HCT116 (cell line): ENCODE results near the gene EIF2S3. TPM values are rescaled to one million over a fixed set of nuclear protein-coding genes. Genes with fewer than 3 reads are reported as not detected.

Source experiments
- ATAC-seq: fragments of 200-7000 bp; cut with Tn5 transposase; 2 replicates; pipeline ENCODE4 v1.9.1; 2020; ENCODE audit warnings: mild to moderate bottlenecking, moderate library complexity
- BruUV-seq: library from RNA; stranded (reverse); fragments of 400-500 nt; replicated peaks from 2 replicates; lab custom pipeline; 2021; lab: Mats Ljungman, UMichigan
- CTCF ChIA-PET: fragments of 300-600 bp; sonication (Branson Sonifier 250); formaldehyde crosslinking; loops from one replicate; lab custom pipeline; 2021; ENCODE audit warnings: antibody characterized with exemption; lab: Charles Lee
- POLR2A ChIA-PET: fragments of 300-600, 350-600 bp; sonication (Branson Sonifier 250); formaldehyde crosslinking; loops from one replicate; lab custom pipeline; 2021; ENCODE audit warnings: antibody characterized with exemption; lab: Charles Lee
- RAD21 ChIA-PET, 2 experiments: fragments of 300-600 bp; sonication (Branson Sonifier 250); formaldehyde crosslinking; loops; one replicate each; lab custom pipeline; 2023; ENCODE audit warnings: low total read pairs in 2 of 2; ENCODE audit not compliant: uncharacterized antibody in 2 of 2, unreplicated experiment in 2 of 2, low non-redundant PET in 1 of 2; lab: Charles Lee
- DNase-seq: peaks from one replicate; pipeline ENCODE4 v3.0.0-alpha.2; 2010; ENCODE audit warnings: low read depth, low spot score
- H2AFZ ChIP-seq: fragments of 200-600 bp; shearing (Covaris generic), sonication (generic); 2 replicates; pipeline ENCODE4 v1.6.1; 2017; ENCODE audit warnings: low read depth, mixed run types, mixed read lengths, antibody characterized with exemption, low read length; ENCODE audit not compliant: poor library complexity, severe bottlenecking
- H3K27ac ChIP-seq: 2 replicates; pipeline ENCODE4 v1.5.1; 2012; ENCODE audit warnings: low read depth, low read length
- H3K27me3 ChIP-seq: fragments of 200-600 bp; sonication (generic); 2 replicates; pipeline ENCODE4 v1.6.1; 2016; ENCODE audit warnings: mixed run types, low read length, mixed read lengths; ENCODE audit not compliant: insufficient read depth
- H3K36me3 ChIP-seq, 2 experiments: fragments of 200-500 bp in 1 of 2; fragments of 200-600 bp in 1 of 2; sonication (Bioruptor generic) in 1 of 2; sonication (generic) in 1 of 2; 2 replicates each; pipeline versions ENCODE4 v1.5.1 to v1.6.1; 2014 to 2016; ENCODE audit warnings: low read length in 2 of 2, inconsistent platforms in 1 of 2, mixed read lengths in 1 of 2, mixed run types in 1 of 2; ENCODE audit not compliant: insufficient read depth in 2 of 2, control insufficient read depth in 1 of 2
- H3K4me1 ChIP-seq, 2 experiments: fragments of 200-600 bp in 1 of 2; sonication (generic) in 1 of 2; 2 replicates each; pipeline versions ENCODE4 v1.5.1 to v1.6.1; 2012 to 2017; ENCODE audit warnings: low read length in 2 of 2, inconsistent platforms in 1 of 2, mild to moderate bottlenecking in 1 of 2, mixed read lengths in 1 of 2, mixed run types in 1 of 2, moderate library complexity in 1 of 2; ENCODE audit not compliant: insufficient read depth in 2 of 2, control insufficient read depth in 1 of 2
- H3K4me2 ChIP-seq: fragments of 200-600 bp; sonication (generic); 2 replicates; pipeline ENCODE4 v1.6.1; 2017; ENCODE audit warnings: mixed run types, low read length, mixed read lengths
- H3K4me3 ChIP-seq, 2 experiments: fragments of 200-600 bp in 1 of 2; sonication (generic) in 1 of 2; replicated peaks in 1 of 2; 2 replicates each; pipeline ENCODE4 v1.5.1; 2011 to 2016; ENCODE audit warnings: low read length in 2 of 2, control low read depth in 1 of 2, low read depth in 1 of 2, mild to moderate bottlenecking in 1 of 2, mixed read lengths in 1 of 2, mixed run types in 1 of 2
- H3K79me2 ChIP-seq: fragments of 200-600 bp; sonication (generic); 2 replicates; pipeline ENCODE4 v1.6.1; 2017; ENCODE audit warnings: mild to moderate bottlenecking, mixed run types, low read length, moderate library complexity, mixed read lengths; ENCODE audit not compliant: insufficient read depth
- H3K9ac ChIP-seq: fragments of 200-600 bp; sonication (generic); 2 replicates; pipeline ENCODE4 v1.6.1; 2016; ENCODE audit warnings: low read length, mixed read lengths
- H3K9me2 ChIP-seq: fragments of 200-600 bp; sonication (generic), shearing (Covaris generic); 2 replicates; pipeline ENCODE4 v1.6.1; 2017; ENCODE audit warnings: mixed run types, mild to moderate bottlenecking, moderate library complexity; ENCODE audit not compliant: insufficient read depth
- H3K9me3 ChIP-seq, 2 experiments: fragments of 200-500 bp in 1 of 2; fragments of 200-600 bp in 1 of 2; sonication (Bioruptor generic) in 1 of 2; sonication (generic) in 1 of 2; 2 replicates each; pipeline ENCODE4 v1.6.1; 2014 to 2017; ENCODE audit warnings: low read length in 2 of 2, mixed read lengths in 2 of 2, inconsistent platforms in 1 of 2, low read depth in 1 of 2, mild to moderate bottlenecking in 1 of 2, mixed run types in 1 of 2, moderate library complexity in 1 of 2; ENCODE audit not compliant: control insufficient read depth in 1 of 2, insufficient read depth in 1 of 2
- H4K20me1 ChIP-seq: fragments of 200-600 bp; sonication (generic), shearing (Covaris generic); 2 replicates; pipeline ENCODE4 v1.6.1; 2017; ENCODE audit warnings: mixed run types, mild to moderate bottlenecking, moderate library complexity; ENCODE audit not compliant: insufficient read depth
- ATF3 ChIP-seq: IDR thresholded peaks from 2 replicates; pipeline ENCODE4 v1.6.1; 2012
- CEBPB ChIP-seq: IDR thresholded peaks from 2 replicates; pipeline ENCODE4 v1.6.1; 2012; ENCODE audit warnings: low read depth
- CTCF ChIP-seq, 3 experiments: fragments of 200-600 bp in 1 of 3; sonication (generic) in 1 of 3; IDR thresholded peaks in 2 of 3; conservative IDR thresholded peaks in 1 of 3; 2 replicates each; pipeline ENCODE4 v1.5.1; 2012 to 2017; ENCODE audit warnings: low read depth in 2 of 3, low read length in 2 of 3, antibody characterized with exemption in 1 of 3, borderline replicate concordance in 1 of 3, control low read depth in 1 of 3, mild to moderate bottlenecking in 1 of 3, mixed read lengths in 1 of 3, mixed run types in 1 of 3, moderate library complexity in 1 of 3; ENCODE audit not compliant: insufficient read depth in 1 of 3
- JUND ChIP-seq: IDR thresholded peaks from 2 replicates; pipeline ENCODE4 v1.6.1; 2012
- POLR2A ChIP-seq: IDR thresholded peaks from 2 replicates; pipeline ENCODE4 v1.7.0; 2011; ENCODE audit warnings: borderline replicate concordance; ENCODE audit not compliant: insufficient read depth, insufficient read length; ENCODE audit errors: extremely low read depth
- REST ChIP-seq: IDR thresholded peaks from 2 replicates; pipeline ENCODE4 v1.6.1; 2012; ENCODE audit warnings: low read depth
- SIN3A ChIP-seq: IDR thresholded peaks from 2 replicates; pipeline ENCODE4 v1.6.1; 2012; ENCODE audit warnings: low read depth
- SP1 ChIP-seq: IDR thresholded peaks from 2 replicates; pipeline ENCODE4 v1.6.1; 2012; ENCODE audit warnings: low read depth
- ZNF274 ChIP-seq: fragments of 200-500 bp; sonication (Bioruptor generic); IDR thresholded peaks from 2 replicates; pipeline ENCODE4 v1.6.1; 2014; ENCODE audit warnings: mild to moderate bottlenecking, low read depth, low read length, inconsistent platforms
- intact Hi-C: fragments of 100-400 bp; cut with micrococcal nuclease; formaldehyde crosslinking; loops from 2 replicates; pipeline ENCODE4 v1.10.0; 2022
- total RNA-seq: library from RNA; stranded (reverse); gene quantifications from one replicate; pipeline ENCODE4 v1.2.1, GENCODE V29; 2021; ENCODE audit not compliant: unreplicated experiment
- TF ChIP-seq, protein P1 (sequence below): IDR thresholded peaks from 2 replicates; pipeline ENCODE4 v1.6.1; 2011; ENCODE audit warnings: mild to moderate bottlenecking, low read length, moderate library complexity; ENCODE audit not compliant: insufficient replicate concordance; ENCODE audit errors: extremely low read depth

EIF2S3 gene
- total RNA-seq, 1 experiment from 2014 or later: 273 TPM

GRCh38 chrX:24005028-24005427 lies 49.7 kb upstream of the EIF2S3 start (continued):
- no peak for TF ChIP-seq REST
- no peak for TF ChIP-seq SP1
- no peak for TF ChIP-seq POLR2A
- TF ChIP-seq SIN3A: no peak

GRCh38 chrX:24005867-24006266 lies 48.9 kb upstream of the EIF2S3 start:
- Histone ChIP-seq H3K4me3 (no peak overlapping the region), H3K9me3 (no peaks in the 10 kb centered on the region), H3K4me1 (no peaks in the 10 kb centered on the region), H3K4me2 (no peak overlapping the region), H3K79me2 (peaks cover 41% of the 10 kb centered on the region), H3K9ac (no peak overlapping the region), H4K20me1 (no peaks in the 10 kb centered on the region), H3K9me2 (no peaks in the 10 kb centered on the region), H3K36me3 (peaks cover 0 to 7% of the 10 kb centered on the region in 2 experiments; a peak in 1 of 4 replicates), H3K27ac (no peak overlapping the region), H3K27me3 (no peaks in the 10 kb centered on the region), H2AFZ (no peak overlapping the region)
- ATAC-seq (no peak), DNase-seq (no peak)
- ChIA-PET CTCF (no interaction called here), POLR2A (interaction anchor here (1.6 kb wide), 1 partner anchor 8 kb away, joined by 4 read pairs; no protein-coding TSS in a partner anchor), RAD21 (no interaction called here)
- TF ChIP-seq CTCF (IDR thresholded peaks at IDR 0.05 in 2 of 3, conservative IDR thresholded peaks at IDR 0.05 in 1 of 3; ENCODE audit: borderline replicate concordance in 1 of 3, insufficient read depth in 1 of 3, low read depth in 2 of 3, low read length in 2 of 3): no peak
- TF ChIP-seq ATF3: no peak
- no peak for TF ChIP-seq CEBPB
- TF ChIP-seq ZNF274: no peak
- TF ChIP-seq, protein P1, sequence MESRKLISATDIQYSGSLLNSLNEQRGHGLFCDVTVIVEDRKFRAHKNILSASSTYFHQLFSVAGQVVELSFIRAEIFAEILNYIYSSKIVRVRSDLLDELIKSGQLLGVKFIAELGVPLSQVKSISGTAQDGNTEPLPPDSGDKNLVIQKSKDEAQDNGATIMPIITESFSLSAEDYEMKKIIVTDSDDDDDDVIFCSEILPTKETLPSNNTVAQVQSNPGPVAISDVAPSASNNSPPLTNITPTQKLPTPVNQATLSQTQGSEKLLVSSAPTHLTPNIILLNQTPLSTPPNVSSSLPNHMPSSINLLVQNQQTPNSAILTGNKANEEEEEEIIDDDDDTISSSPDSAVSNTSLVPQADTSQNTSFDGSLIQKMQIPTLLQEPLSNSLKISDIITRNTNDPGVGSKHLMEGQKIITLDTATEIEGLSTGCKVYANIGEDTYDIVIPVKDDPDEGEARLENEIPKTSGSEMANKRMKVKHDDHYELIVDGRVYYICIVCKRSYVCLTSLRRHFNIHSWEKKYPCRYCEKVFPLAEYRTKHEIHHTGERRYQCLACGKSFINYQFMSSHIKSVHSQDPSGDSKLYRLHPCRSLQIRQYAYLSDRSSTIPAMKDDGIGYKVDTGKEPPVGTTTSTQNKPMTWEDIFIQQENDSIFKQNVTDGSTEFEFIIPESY: no peak
- TF ChIP-seq POLR2A: no peak
- no peak for TF ChIP-seq JUND
- intact Hi-C loops: no loop called here
- BruUV-seq: no TSS peak
